SKM-1 treated with dmso at 0.1 percent for 144 hours (cell line): ENCODE results near the gene FKBP2.

Source experiments
- DNase-seq: peaks from one replicate; lab custom pipeline; 2025; ENCODE audit not compliant: unreplicated experiment; lab: John Stamatoyannopoulos, UW

FKBP2 gene

GRCh38 chr11:64247729-64248531 lies 7.0 kb downstream of the FKBP2 start:
- DNase-seq = no peak

GRCh38 chr11:64248578-64248977 lies 7.7 kb downstream of the FKBP2 start:
- no peak for DNase-seq

GRCh38 chr11:64249038-64249437 lies 8.1 kb downstream of the FKBP2 start:
- no peak for DNase-seq

- DNase-seq = no peak
Observed at GRCh38 chr11:64249563-64250414, 8.9 kb downstream of the FKBP2 start.

- no peak for DNase-seq
Observed at GRCh38 chr11:64250415-64251015, 9.6 kb downstream of the FKBP2 start.

- DNase-seq = peak; percentile 32
Observed at GRCh38 chr11:64251016-64251752, 10.3 kb downstream of the FKBP2 start, which contains the start of gene PLCB3. Gene PLCB3 (plus strand): TSS chr11:64251530. CDS start chr11:64251650, 120 bp downstream.

GRCh38 chr11:64251753-64252002 lies 10.8 kb downstream of the FKBP2 start:
- DNase-seq = no peak

GRCh38 chr11:64252003-64252872 lies 11.3 kb downstream of the FKBP2 start:
- DNase-seq = no peak

GRCh38 chr11:64253043-64253442 lies 12.1 kb downstream of the FKBP2 start:
- no peak for DNase-seq

- DNase-seq = no peak
Observed at GRCh38 chr11:64253481-64253880, 12.6 kb downstream of the FKBP2 start.

- DNase-seq = no peak
Observed at GRCh38 chr11:64254326-64254725, 13.4 kb downstream of the FKBP2 start.

- DNase-seq = no peak
Observed at GRCh38 chr11:64255135-64256128, 14.5 kb downstream of the FKBP2 start.

GRCh38 chr11:64256300-64256699 lies 15.4 kb downstream of the FKBP2 start:
- no peak for DNase-seq

GRCh38 chr11:64258356-64258755 lies 17.5 kb downstream of the FKBP2 start:
- no peak for DNase-seq

GRCh38 chr11:64258946-64259532 lies 18.1 kb downstream of the FKBP2 start:
- no peak for DNase-seq

GRCh38 chr11:64259533-64260067 lies 18.7 kb downstream of the FKBP2 start:
- no peak for DNase-seq

GRCh38 chr11:64260147-64260708 lies 19.3 kb downstream of the FKBP2 start:
- no peak for DNase-seq

GRCh38 chr11:64261556-64262080 lies 20.7 kb downstream of the FKBP2 start:
- DNase-seq = no peak
